GM12891 (cell line): Measurements from ENCODE around the gene UBALD2.

Source experiments
- PAX5 ChIP-seq: IDR thresholded peaks from 2 replicates; pipeline ENCODE4 v1.6.1; 2011; ENCODE audit warnings: low read length, moderate library complexity, mild to moderate bottlenecking; ENCODE audit not compliant: insufficient read depth, severe bottlenecking
- POLR2A ChIP-seq: IDR thresholded peaks from 2 replicates; pipeline ENCODE4 v1.6.1; 2011; ENCODE audit warnings: low read depth, low read length, control low read depth
- POLR2AphosphoS5 ChIP-seq: IDR thresholded peaks from 2 replicates; pipeline ENCODE4 v1.6.1; 2011; ENCODE audit warnings: low read depth, low read length, control low read depth
- SPI1 ChIP-seq: IDR thresholded peaks from 2 replicates; pipeline ENCODE4 v1.6.1; 2011; ENCODE audit warnings: low read depth, low read length, control low read depth
- TAF1 ChIP-seq: IDR thresholded peaks from 2 replicates; pipeline ENCODE4 v1.6.1; 2011; ENCODE audit warnings: low read depth, low read length, control low read depth

- no peak for TF ChIP-seq POLR2A
- TF ChIP-seq POLR2AphosphoS5 = no peak
- no peak for TF ChIP-seq PAX5
- TF ChIP-seq TAF1 = no peak
- no peak for TF ChIP-seq SPI1
Measured at GRCh38 chr17:76307299-76307965, 42.3 kb downstream of the UBALD2 start.
